ENCODE data around the gene PLXND1.

DNA sequence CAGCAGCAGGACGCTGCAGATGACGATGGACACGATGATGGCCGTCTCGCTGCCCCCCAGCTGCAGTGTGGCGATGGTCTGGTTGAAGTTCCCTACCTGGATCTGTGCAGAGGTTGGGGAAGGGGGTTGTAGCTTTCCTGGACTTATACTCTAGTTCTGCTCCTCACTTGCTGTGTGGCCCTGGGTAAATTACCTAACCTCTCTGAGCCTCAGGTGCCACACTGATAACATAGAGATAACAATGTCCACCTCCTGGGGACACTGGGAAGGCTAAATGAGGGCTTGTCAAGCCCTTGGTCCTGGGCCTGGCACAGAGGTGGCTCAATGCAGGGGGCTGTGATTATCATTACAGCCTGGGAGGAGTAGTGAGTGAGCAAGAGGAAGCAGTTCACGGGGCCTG, 36.6 kb downstream of the PLXND1 start:
- TF ChIP-seq, protein P1, sequence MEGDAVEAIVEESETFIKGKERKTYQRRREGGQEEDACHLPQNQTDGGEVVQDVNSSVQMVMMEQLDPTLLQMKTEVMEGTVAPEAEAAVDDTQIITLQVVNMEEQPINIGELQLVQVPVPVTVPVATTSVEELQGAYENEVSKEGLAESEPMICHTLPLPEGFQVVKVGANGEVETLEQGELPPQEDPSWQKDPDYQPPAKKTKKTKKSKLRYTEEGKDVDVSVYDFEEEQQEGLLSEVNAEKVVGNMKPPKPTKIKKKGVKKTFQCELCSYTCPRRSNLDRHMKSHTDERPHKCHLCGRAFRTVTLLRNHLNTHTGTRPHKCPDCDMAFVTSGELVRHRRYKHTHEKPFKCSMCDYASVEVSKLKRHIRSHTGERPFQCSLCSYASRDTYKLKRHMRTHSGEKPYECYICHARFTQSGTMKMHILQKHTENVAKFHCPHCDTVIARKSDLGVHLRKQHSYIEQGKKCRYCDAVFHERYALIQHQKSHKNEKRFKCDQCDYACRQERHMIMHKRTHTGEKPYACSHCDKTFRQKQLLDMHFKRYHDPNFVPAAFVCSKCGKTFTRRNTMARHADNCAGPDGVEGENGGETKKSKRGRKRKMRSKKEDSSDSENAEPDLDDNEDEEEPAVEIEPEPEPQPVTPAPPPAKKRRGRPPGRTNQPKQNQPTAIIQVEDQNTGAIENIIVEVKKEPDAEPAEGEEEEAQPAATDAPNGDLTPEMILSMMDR (IDR thresholded peaks at IDR 0.05): no peak
- TF ChIP-seq POLR2AphosphoS5 (IDR thresholded peaks at IDR 0.05; ENCODE audit: insufficient read depth in 1 of 2, low read depth in 1 of 2): no peak
- no peak for TF ChIP-seq POLR2A (IDR thresholded peaks at IDR 0.05)
